ENCODE data around the gene COL18A1.
"Not testable (repeated sequence)": the region's sequence is repeated elsewhere in the genome, so short reads cannot be mapped to it uniquely, and the experiment has no call there.

COL18A1 gene

GRCh38 chr21:45488931-45489721 is 84.2 kb downstream of the COL18A1 start:
- DNase-seq: no peak

GRCh38 chr21:45489722-45489982 is 84.7 kb downstream of the COL18A1 start:
- DNase-seq: no peak

GRCh38 chr21:45490049-45490731 is 85.2 kb downstream of the COL18A1 start:
- DNase-seq: no peak

GRCh38 chr21:45491056-45491455 is 86.1 kb downstream of the COL18A1 start:
- DNase-seq: no peak

- DNase-seq: no peak
Observed at GRCh38 chr21:45491623-45492022, 86.7 kb downstream of the COL18A1 start.

- no peak for DNase-seq
Observed at GRCh38 chr21:45492765-45493164, 87.8 kb downstream of the COL18A1 start.

- no peak for DNase-seq
Observed at GRCh38 chr21:45493401-45494001, 88.5 kb downstream of the COL18A1 start.

- DNase-seq: no peak
Observed at GRCh38 chr21:45494135-45494850, 89.3 kb downstream of the COL18A1 start.

GRCh38 chr21:45494851-45495680 is 90.1 kb downstream of the COL18A1 start:
- no peak for DNase-seq

- no peak for DNase-seq
Observed at GRCh38 chr21:45496151-45496967, 91.4 kb downstream of the COL18A1 start.

- no peak for DNase-seq
Observed at GRCh38 chr21:45496968-45497845, 92.2 kb downstream of the COL18A1 start.

GRCh38 chr21:45497846-45498645 is 93.1 kb downstream of the COL18A1 start:
- no peak for DNase-seq

GRCh38 chr21:45498646-45499000 is 93.7 kb downstream of the COL18A1 start:
- no peak for DNase-seq

- no peak for DNase-seq
Observed at GRCh38 chr21:45499201-45499750, 94.3 kb downstream of the COL18A1 start.

GRCh38 chr21:45499970-45500577 is 95.1 kb downstream of the COL18A1 start:
- DNase-seq: no peak

- not testable (repeated sequence) for DNase-seq
Observed at GRCh38 chr21:45501081-45502005, 96.4 kb downstream of the COL18A1 start.

- no peak for DNase-seq
Observed at GRCh38 chr21:45502006-45502345, 97.0 kb downstream of the COL18A1 start.
